Tibial nerve (tissue), 4 donors: Measurements from ENCODE around the gene OAS3.

Experiments used
- EP300 ChIP-seq, 2 donors: sonication (generic); formaldehyde crosslinking; IDR thresholded peaks; one replicate each; pipeline ENCODE4 v1.6.1; 2017; ENCODE audit warnings: antibody characterized with exemption in 2 of 2, mild to moderate bottlenecking in 1 of 2
- POLR2A ChIP-seq, 2 donors: fragments of 450-650 bp; IDR thresholded peaks; one replicate each; pipeline ENCODE4 v1.6.1; 2017; ENCODE audit warnings: antibody characterized with exemption in 2 of 2, mild to moderate bottlenecking in 2 of 2, moderate library complexity in 2 of 2
- TF ChIP-seq, protein P1 (sequence below), 5 experiments: fragments of 200-600 bp in 3 of 5; fragments of 450-650 bp in 2 of 5; sonication (generic) in 3 of 5; IDR thresholded peaks; one replicate each; pipeline ENCODE4 v1.5.1; 2016 to 2019; ENCODE audit warnings: antibody characterized with exemption in 5 of 5, mild to moderate bottlenecking in 3 of 5, moderate library complexity in 2 of 5

DNA sequence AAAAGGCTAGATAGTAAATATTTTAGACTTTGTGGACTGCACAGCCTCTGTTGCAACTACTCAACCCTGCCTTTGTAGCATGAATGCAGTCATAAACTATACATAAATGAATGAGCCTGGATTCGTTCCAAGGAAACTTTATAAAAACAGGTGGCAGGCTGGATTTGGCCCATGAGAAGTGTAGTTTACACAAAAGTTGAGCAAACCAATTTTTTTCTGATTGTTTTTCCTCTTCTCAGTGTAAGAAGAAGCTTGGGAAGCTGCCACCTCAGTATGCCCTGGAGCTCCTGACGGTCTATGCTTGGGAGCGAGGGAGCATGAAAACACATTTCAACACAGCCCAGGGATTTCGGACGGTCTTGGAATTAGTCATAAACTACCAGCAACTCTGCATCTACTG, 22.0 kb upstream of the OAS3 start:
- TF ChIP-seq, protein P1, sequence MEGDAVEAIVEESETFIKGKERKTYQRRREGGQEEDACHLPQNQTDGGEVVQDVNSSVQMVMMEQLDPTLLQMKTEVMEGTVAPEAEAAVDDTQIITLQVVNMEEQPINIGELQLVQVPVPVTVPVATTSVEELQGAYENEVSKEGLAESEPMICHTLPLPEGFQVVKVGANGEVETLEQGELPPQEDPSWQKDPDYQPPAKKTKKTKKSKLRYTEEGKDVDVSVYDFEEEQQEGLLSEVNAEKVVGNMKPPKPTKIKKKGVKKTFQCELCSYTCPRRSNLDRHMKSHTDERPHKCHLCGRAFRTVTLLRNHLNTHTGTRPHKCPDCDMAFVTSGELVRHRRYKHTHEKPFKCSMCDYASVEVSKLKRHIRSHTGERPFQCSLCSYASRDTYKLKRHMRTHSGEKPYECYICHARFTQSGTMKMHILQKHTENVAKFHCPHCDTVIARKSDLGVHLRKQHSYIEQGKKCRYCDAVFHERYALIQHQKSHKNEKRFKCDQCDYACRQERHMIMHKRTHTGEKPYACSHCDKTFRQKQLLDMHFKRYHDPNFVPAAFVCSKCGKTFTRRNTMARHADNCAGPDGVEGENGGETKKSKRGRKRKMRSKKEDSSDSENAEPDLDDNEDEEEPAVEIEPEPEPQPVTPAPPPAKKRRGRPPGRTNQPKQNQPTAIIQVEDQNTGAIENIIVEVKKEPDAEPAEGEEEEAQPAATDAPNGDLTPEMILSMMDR (IDR thresholded peaks at IDR 0.05): no peak
- TF ChIP-seq POLR2A (IDR thresholded peaks at IDR 0.05): no peak
- TF ChIP-seq EP300 (IDR thresholded peaks at IDR 0.05): no peak
